Fibroblast of the aortic adventitia (primary cell): ENCODE measurements around the gene GLTP. TPM values are rescaled to one million over a fixed set of nuclear protein-coding genes. Genes with fewer than 3 reads are reported as not detected.
A peak's percentile ranks its signal among the peaks of the same experiment; 100 is the strongest.
"Not testable (repeated sequence)": the region's sequence is repeated elsewhere in the genome, so short reads cannot be mapped to it uniquely, and the experiment has no call there.

Source experiments
- DNase-seq: peaks from one replicate; pipeline ENCODE4 v3.0.0-alpha.2; 2010; ENCODE audit warnings: low read depth
- H3K4me3 ChIP-seq: 2 replicates; pipeline ENCODE4 v1.5.1; 2011; ENCODE audit warnings: low read depth, mild to moderate bottlenecking, control low read depth, low read length, moderate library complexity
- total RNA-seq: library from RNA; depleted of rRNA; stranded (reverse); fragments of >200 nt; gene quantifications from 2 replicates; pipeline ENCODE4 v1.2.3, GENCODE V29; 2012; ENCODE audit warnings: low replicate concordance
- TF ChIP-seq, protein P1 (sequence below): IDR thresholded peaks from 2 replicates; pipeline ENCODE4 v1.5.1; 2011; ENCODE audit warnings: mild to moderate bottlenecking, low read length, control low read depth, inconsistent platforms; ENCODE audit not compliant: insufficient read depth

The GLTP gene
- total RNA-seq, 1 donor: 55.1 TPM

DNA sequence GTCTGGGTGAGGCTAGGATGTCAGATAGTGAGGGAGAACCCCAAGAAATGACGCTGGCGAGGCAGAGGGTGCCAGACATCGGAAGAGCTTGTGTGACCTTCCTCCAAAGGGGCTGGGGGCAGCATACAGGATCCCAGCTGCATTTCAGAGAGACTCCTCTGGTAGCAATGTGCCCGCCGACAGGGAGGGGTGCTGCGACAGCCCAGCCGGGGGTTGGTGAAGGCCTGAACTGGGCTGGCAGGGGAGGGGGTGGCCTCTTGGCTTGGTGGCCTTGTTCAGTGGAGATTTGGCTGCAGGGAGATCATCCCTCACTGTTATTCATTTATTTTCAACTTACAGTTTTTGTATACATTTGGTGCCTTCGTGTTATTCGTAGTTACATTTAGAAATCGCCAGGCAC lies 25.0 kb upstream of the GLTP start:
- TF ChIP-seq, protein P1, sequence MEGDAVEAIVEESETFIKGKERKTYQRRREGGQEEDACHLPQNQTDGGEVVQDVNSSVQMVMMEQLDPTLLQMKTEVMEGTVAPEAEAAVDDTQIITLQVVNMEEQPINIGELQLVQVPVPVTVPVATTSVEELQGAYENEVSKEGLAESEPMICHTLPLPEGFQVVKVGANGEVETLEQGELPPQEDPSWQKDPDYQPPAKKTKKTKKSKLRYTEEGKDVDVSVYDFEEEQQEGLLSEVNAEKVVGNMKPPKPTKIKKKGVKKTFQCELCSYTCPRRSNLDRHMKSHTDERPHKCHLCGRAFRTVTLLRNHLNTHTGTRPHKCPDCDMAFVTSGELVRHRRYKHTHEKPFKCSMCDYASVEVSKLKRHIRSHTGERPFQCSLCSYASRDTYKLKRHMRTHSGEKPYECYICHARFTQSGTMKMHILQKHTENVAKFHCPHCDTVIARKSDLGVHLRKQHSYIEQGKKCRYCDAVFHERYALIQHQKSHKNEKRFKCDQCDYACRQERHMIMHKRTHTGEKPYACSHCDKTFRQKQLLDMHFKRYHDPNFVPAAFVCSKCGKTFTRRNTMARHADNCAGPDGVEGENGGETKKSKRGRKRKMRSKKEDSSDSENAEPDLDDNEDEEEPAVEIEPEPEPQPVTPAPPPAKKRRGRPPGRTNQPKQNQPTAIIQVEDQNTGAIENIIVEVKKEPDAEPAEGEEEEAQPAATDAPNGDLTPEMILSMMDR: no peak
- H3K4me3 ChIP-seq: no peak overlapping the region
- no peak for DNase-seq

DNA sequence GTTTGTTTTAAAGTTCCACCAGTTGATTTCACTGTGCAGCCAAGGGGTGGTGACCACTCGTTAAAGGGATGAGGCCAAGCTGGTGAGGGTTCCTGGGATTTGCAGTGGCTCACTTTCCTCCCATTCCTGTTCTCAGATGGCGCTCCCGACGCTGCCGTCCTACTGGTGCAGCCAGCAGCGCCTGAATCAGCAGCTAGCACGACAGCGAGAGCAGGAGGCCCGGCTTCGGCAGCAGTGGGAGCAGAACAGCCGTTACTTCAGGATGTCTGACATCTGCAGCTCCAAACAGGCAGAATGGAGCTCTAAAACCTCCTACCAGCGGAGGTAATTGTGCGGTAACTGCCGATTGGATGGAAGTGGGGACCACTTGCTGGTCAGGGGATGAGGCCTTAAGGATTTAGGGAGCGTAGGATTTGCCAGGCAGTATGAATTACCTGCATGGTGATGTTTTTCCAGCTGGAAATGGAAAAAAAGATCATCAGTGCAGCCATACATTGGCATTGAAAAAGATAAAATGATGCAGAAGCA lies 22.6 kb upstream of the GLTP start:
- H3K4me3 ChIP-seq: no peak overlapping the region
- DNase-seq: no peak
- TF ChIP-seq, protein P1: no peak

DNA sequence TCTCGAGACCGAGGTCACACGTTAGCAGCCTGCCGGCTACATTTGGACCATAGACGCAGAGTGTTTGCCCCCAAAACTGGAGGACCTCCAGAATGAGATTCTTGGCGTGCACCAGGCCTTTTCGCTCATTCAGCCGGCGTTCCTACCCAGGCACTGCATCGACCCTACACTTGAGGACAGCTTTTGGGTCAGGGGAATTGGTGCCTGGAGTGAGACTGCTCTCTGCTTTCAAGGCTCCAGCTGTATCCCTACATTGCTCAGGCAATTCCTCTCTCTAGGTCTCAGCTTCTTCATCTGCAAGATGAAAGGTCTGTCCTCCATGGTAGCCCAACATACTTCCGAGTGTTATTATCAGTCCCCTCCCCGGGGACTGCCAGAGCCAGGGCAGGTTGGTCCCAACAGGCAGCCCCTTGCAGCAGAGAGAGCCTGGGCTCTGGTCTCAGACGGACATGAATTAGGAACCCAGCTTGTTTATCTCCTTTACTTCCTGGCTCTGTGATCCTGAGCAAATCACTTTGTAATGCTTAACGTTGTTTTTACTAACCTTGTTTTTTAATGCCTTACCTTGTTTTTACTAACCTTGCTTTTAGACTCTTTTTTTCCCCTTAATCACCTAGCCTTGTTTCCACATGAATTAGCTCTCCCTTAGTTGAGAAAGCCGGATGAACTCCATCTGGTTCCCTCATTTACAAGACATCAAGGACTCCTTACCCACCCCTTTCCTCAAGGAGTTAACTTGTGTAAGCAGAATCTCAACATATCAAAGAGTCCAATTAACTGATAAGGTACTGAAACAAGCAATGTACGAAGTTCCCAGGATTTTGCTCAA lies 20.6 kb upstream of the GLTP start:
- H3K4me3 ChIP-seq: peak overlapping the region; percentile 81
- TF ChIP-seq, protein P1: no peak
- DNase-seq: peak; percentile 17

DNA sequence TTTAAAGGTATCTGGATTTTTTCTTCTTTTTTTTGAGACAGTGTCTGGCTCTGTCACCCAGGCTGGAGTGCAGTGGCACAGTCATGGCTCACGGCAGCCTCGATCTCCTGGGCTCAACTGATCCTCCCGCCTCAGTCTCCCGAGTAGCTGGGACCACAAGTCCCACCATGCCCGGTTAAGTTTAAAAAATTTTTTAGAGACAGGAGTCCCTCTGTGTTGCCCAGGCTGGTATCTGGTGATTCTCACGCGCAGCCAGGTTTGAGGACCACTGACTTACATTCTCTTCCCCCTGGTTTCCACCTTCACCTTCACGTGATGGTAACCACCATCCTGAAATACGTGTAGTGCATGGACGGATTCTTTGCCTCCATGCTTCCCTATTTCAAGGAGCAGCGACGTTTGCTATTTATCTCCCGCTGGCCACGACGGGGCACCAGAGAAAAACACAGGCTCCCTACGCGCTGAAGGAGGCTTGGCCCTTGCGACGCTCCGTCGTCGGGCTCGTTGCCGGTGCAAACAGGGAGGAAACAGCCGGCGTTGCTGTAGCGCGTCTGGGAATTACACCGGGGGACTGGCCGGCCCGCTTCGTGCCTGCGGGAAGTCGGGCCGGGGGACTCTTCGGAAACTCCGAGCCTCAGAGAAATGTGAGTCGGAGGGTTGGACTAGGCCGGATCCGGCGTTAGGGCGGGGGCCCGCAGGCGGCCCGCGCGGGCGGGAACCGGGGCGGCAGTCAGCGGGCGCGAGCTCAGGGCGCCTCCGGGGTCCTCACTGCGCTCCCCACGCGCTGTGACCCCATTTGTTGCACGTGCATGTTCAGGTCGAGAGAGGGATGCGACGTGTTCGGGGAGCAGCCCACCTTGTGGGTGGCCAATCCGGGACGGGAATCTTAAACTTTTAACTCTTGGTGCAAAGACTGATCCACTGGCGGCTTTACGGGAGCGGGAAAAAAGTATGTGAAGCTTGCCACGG lies 19.7 kb upstream of the GLTP start, which contains the start of gene TCHP:
TSS of gene TCHP (plus strand) at position 492 of the 969 bp plus-strand sequence. CDS start 2,753 bp downstream, outside the sequence.
- peak within 1 kb of the TSS; percentile 81 for H3K4me3 ChIP-seq
- TF ChIP-seq, protein P1: peak; percentile 44
- DNase-seq: peak; percentile 87

DNA sequence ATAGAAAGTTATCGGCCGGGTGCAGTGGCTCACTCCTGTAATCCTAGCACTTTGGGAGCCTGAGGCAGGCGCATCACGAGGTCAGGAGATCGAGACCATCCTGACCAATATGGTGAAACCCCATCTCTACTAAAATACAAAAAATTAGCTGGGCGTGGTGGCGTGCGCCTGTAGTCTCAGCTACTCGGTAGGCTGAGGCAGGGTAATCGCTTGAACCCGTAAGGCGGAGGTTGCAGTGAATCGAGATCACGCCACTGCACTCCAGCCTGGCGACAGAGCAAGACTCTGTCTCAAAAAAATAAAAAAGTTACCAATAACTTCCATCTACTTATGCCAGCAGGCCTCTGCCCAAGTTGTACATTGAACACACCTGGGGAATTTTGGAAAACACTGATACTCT lies 19.0 kb upstream of the GLTP start:
- DNase-seq: not testable (repeated sequence)
- H3K4me3 ChIP-seq: peak overlapping the region; percentile 81

DNA sequence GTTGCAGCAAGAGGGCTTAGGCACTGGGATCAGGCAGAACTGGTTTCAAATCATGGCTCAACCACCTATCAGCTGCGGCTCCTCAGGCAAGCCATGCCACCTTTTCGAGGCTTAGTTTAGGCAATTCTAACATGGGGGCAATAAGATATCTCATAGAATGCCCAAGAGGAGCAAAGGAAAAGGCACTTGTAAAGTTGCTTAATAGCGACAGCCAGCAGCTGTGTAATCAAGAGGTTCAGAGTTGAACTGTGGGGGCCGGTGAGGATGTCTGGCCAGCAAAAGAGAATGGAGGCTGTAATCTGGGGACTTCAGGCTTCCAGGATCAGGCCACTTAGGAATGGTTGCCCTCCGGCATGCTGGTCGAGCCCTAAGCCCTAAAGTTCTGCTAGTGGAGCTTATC lies 16.7 kb upstream of the GLTP start:
- no peak overlapping the region for H3K4me3 ChIP-seq
- TF ChIP-seq, protein P1: no peak
- no peak for DNase-seq

DNA sequence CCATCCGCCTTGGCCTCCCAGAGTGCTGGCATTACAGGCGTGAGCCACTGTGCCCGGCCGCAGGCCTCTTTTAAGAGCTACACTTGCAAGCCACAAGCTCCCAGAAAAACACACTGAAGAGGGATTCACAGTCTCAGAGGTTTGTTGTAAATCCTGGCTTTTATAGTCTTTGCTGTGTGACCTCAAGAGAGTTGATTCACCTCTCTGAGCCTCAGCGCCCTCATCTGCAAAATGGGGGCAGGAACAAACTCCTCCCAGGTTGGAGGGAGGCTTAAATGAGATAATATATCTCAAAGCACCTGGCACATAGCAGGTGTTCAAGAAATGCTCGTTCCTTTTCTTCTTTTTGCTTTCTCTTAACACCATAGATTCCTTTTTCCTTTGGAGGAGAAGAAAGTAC lies 15.8 kb upstream of the GLTP start:
- no peak for DNase-seq
- TF ChIP-seq, protein P1: no peak
- no peak overlapping the region for H3K4me3 ChIP-seq
